HEK293 (cell line): ENCODE data around the gene TUBGCP6.

ENCODE experiments used
- CTCF ChIA-PET: fragments of 350-600 bp; formaldehyde crosslinking; extraction: SDS; loops from one replicate; lab custom pipeline; 2021; ENCODE audit warnings: antibody characterized with exemption; lab: Yijun Ruan, JAX
- POLR2A ChIA-PET: fragments of 300-600 bp; formaldehyde crosslinking; extraction: SDS; loops from one replicate; lab custom pipeline; 2020; ENCODE audit warnings: antibody characterized with exemption, inconsistent platforms; lab: Yijun Ruan, JAX
- H3K27ac ChIP-seq: fragments of 200-500 bp; sonication (Bioruptor generic); 2 replicates; pipeline ENCODE4 v1.5.1; 2014; ENCODE audit warnings: low read depth, low read length, control low read depth, inconsistent platforms; ENCODE audit errors: extremely low read depth
- H3K36me3 ChIP-seq, 2 experiments: fragments of 200-500 bp in 1 of 2; sonication (Bioruptor generic) in 1 of 2; 1 replicate in 1 of 2; 2 replicates in 1 of 2; pipeline ENCODE4 v1.5.1; 2014 to 2017; ENCODE audit warnings: inconsistent platforms in 2 of 2, low read length in 2 of 2; ENCODE audit not compliant: control insufficient read depth in 2 of 2, insufficient read depth in 1 of 2
- H3K4me1 ChIP-seq: fragments of 200-500 bp; sonication (Bioruptor generic); 2 replicates; pipeline ENCODE4 v1.5.1; 2014; ENCODE audit warnings: mild to moderate bottlenecking, low read length, inconsistent platforms; ENCODE audit not compliant: control insufficient read depth, insufficient read depth
- H3K4me3 ChIP-seq: 2 replicates; pipeline ENCODE4 v1.5.1; 2011; ENCODE audit warnings: low read depth, mild to moderate bottlenecking, control low read depth, low read length, moderate library complexity
- H3K9me3 ChIP-seq: fragments of 200-500 bp; sonication (Bioruptor generic); 2 replicates; pipeline ENCODE4 v1.5.1; 2014; ENCODE audit warnings: low read depth, low read length, inconsistent platforms; ENCODE audit not compliant: control insufficient read depth, insufficient read depth
- GFI1B ChIP-seq: fragments of 450-650 bp; formaldehyde crosslinking; IDR thresholded peaks from 2 replicates; pipeline ENCODE4 v1.5.1; 2016; ENCODE audit warnings: missing biosample characterization, missing genetic modification characterization
- GLIS1 ChIP-seq: fragments of 450-650 bp; formaldehyde crosslinking; IDR thresholded peaks from 2 replicates; pipeline ENCODE4 v1.5.1; 2016; ENCODE audit warnings: missing biosample characterization, missing genetic modification characterization
- GLIS2 ChIP-seq: fragments of 450-650 bp; formaldehyde crosslinking; IDR thresholded peaks from 2 replicates; pipeline ENCODE4 v1.5.1; 2016; ENCODE audit warnings: missing biosample characterization, missing genetic modification characterization
- KLF7 ChIP-seq: fragments of 450-650 bp; formaldehyde crosslinking; IDR thresholded peaks from 2 replicates; pipeline ENCODE4 v1.5.1; 2016; ENCODE audit warnings: missing biosample characterization, missing genetic modification characterization, borderline replicate concordance
- OVOL3 ChIP-seq: fragments of 450-650 bp; formaldehyde crosslinking; IDR thresholded peaks from 2 replicates; pipeline ENCODE4 v1.5.1; 2016; ENCODE audit warnings: missing biosample characterization, missing genetic modification characterization
- SETDB1 ChIP-seq: IDR thresholded peaks from one replicate; pipeline ENCODE4 v1.6.1; 2017; ENCODE audit warnings: mild to moderate bottlenecking, low read length, moderate library complexity, mixed read lengths; ENCODE audit not compliant: insufficient read length
- TRIM28 ChIP-seq: IDR thresholded peaks from 2 replicates; pipeline ENCODE4 v1.6.1; 2011; ENCODE audit warnings: low read length, control low read depth, borderline replicate concordance
- YY1 ChIP-seq: fragments of 450-650 bp; formaldehyde crosslinking; IDR thresholded peaks from 2 replicates; pipeline ENCODE4 v1.5.1; 2018; ENCODE audit warnings: missing biosample characterization, missing genetic modification characterization
- ZIC2 ChIP-seq: fragments of 450-650 bp; formaldehyde crosslinking; IDR thresholded peaks from 2 replicates; pipeline ENCODE4 v1.5.1; 2016; ENCODE audit warnings: missing biosample characterization, missing genetic modification characterization
- ZNF132 ChIP-seq: fragments of 450-650 bp; formaldehyde crosslinking; IDR thresholded peaks from 2 replicates; pipeline ENCODE4 v1.5.1; 2017; ENCODE audit warnings: missing biosample characterization, missing genetic modification characterization, borderline replicate concordance
- ZNF169 ChIP-seq: fragments of 450-650 bp; formaldehyde crosslinking; IDR thresholded peaks from 2 replicates; pipeline ENCODE4 v1.5.1; 2016; ENCODE audit warnings: missing biosample characterization, missing genetic modification characterization
- ZNF19 ChIP-seq: fragments of 450-650 bp; formaldehyde crosslinking; IDR thresholded peaks from 2 replicates; pipeline ENCODE4; 2016; ENCODE audit warnings: missing biosample characterization, missing genetic modification characterization, low read depth
- ZNF24 ChIP-seq: fragments of 450-650 bp; formaldehyde crosslinking; IDR thresholded peaks from 2 replicates; pipeline ENCODE4 v1.5.1; 2016; ENCODE audit warnings: missing biosample characterization, missing genetic modification characterization
- ZNF37A ChIP-seq: fragments of 450-650 bp; IDR thresholded peaks from 2 replicates; pipeline ENCODE4 v1.5.1; 2018; ENCODE audit warnings: missing biosample characterization, missing genetic modification characterization
- ZNF394 ChIP-seq: fragments of 450-650 bp; formaldehyde crosslinking; IDR thresholded peaks from 2 replicates; pipeline ENCODE4 v1.5.1; 2016; ENCODE audit warnings: missing biosample characterization, missing genetic modification characterization, mild to moderate bottlenecking, moderate library complexity, borderline replicate concordance
- ZNF404 ChIP-seq: fragments of 450-650 bp; formaldehyde crosslinking; IDR thresholded peaks from 2 replicates; pipeline ENCODE4 v1.5.1; 2017; ENCODE audit warnings: missing biosample characterization, missing genetic modification characterization
- ZNF549 ChIP-seq: fragments of 450-650 bp; IDR thresholded peaks from 2 replicates; pipeline ENCODE4 v1.5.1; 2018; ENCODE audit warnings: missing biosample characterization, missing genetic modification characterization, mild to moderate bottlenecking, inconsistent platforms, moderate library complexity
- ZNF561 ChIP-seq: fragments of 450-650 bp; IDR thresholded peaks from 2 replicates; pipeline ENCODE4 v1.5.1; 2018; ENCODE audit warnings: missing biosample characterization, missing genetic modification characterization, borderline replicate concordance
- ZNF600 ChIP-seq: fragments of 450-650 bp; formaldehyde crosslinking; IDR thresholded peaks from 2 replicates; pipeline ENCODE4 v1.5.1; 2016; ENCODE audit warnings: missing biosample characterization, missing genetic modification characterization
- TF ChIP-seq, protein P1 (sequence below): fragments of 450-650 bp; formaldehyde crosslinking; IDR thresholded peaks from 2 replicates; pipeline ENCODE4 v1.5.1; 2017; ENCODE audit warnings: missing biosample characterization, missing genetic modification characterization
- TF ChIP-seq, protein P2 (sequence below): fragments of 450-650 bp; formaldehyde crosslinking; IDR thresholded peaks from 2 replicates; pipeline ENCODE4 v1.5.1; 2016; ENCODE audit warnings: missing biosample characterization, missing genetic modification characterization

The TUBGCP6 gene

DNA sequence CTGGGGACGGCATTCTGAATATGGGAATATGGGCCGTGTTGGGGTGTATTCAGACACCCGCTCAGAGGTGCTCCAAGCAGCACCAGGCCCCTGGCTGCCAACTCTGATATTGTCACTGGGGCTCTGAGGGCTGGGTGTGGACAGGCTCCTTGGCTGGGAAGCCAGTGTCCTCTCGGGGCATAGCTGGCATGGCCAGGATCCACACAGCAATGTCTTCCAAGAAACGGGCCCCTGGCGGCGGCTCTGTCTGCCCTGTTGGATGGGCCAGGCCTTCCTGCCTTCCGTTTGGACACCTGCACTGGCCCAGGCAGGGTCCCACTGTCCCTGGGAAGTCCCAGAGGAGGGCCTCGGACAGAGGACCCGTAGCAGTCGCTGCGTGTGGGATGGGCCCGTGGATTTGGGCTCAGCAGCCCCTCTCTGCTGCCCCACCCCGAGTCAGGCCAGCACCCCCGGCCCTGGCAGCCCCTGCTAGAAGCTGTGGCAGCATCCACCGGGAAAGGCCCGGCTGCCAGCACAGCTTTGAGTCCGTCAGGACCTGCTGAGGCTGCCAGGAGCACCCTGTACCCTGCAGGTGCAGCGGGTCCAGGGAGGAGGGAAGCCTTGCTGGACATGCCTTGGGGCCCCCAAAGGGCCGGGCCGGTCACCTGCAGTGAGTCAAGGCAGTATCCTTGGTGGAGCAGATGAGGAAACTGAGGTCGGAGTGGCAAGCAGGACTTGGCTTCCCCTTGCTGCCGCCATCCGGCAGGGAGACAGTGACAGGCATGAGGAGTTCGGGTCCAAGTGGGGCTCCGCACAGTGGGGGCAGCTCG lies 70.2 kb downstream of the TUBGCP6 start (continued):
- TF ChIP-seq ZNF404 (tag by site-specific recombination) = no peak

DNA sequence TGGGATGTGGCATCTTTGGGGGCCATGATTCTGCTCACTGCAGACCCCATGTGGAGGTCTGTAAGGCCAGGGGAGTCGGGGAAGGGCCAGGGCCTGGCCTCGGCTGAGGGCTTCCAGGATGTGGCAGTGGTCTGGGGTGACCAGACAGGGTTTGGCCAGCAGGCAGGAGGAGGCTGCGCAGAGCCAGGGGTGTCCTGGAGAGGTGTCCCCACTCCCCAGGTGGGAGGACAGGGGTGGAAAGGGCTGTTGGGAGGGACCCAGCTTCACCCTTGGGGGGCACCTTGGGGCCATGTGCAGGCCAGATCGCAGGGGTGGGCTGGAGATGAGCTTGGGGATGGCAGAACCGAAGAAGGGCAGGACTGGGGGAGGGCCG lies 70.9 kb downstream of the TUBGCP6 start:
- ChIA-PET POLR2A (no interaction called here), CTCF (no interaction called here)
- Histone ChIP-seq H3K4me3 (no peak overlapping the region), H3K9me3 (no peaks in the 10 kb centered on the region), H3K27ac (no peak overlapping the region), H3K4me1 (no peaks in the 10 kb centered on the region), H3K36me3 (peaks cover 0 to 17% of the 10 kb centered on the region in 2 experiments; a peak in 1 of 3 replicates)
- TF ChIP-seq ZNF19 (tag by site-specific recombination) = no peak
- TF ChIP-seq GLIS2 (tag by site-specific recombination) = peak; percentile 47
- no peak for TF ChIP-seq YY1

DNA sequence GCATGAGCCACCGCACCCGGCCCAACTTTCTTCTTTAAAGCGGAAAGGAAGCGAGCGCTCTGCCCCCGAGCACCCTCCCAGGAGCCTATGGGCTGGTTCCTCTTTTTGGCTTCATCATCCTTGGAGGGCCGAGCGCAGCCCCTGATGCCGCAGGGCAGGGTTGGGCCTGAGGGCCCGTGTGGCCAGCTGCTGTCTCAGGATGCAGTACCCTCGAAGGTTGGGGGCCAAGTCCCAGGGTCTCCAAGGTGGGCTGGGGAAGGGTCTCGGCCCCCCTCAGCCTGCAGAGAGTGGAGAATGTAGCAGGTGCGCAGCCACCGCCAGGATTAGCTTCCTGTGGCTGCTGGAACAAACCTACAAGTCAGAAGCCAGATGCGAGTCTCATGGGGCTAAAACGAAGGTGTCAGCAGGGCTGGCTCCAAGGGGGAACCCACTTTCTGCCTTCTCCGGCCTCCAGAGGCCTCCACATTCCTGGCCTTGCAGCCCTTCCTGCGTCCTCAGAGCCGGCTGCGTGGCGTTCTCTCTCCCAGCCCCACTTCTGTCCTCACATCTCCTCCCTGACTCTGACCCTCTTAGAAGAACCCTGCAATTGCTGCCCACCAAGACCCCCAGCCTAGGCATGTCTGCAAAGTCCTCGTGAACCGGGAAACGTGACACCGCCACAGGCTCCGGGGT lies 71.4 kb downstream of the TUBGCP6 start:
- Histone ChIP-seq H3K9me3 (no peaks in the 10 kb centered on the region), H3K36me3 (peaks cover 0 to 12% of the 10 kb centered on the region in 2 experiments; a peak in 1 of 3 replicates), H3K4me3 (no peak overlapping the region), H3K27ac (no peak overlapping the region), H3K4me1 (no peaks in the 10 kb centered on the region)
- CTCF ChIA-PET = no interaction called here
- TF ChIP-seq KLF7 = no peak
- no peak for TF ChIP-seq ZNF169
- TF ChIP-seq ZNF132 (tag by site-specific recombination) = no peak
- no peak for TF ChIP-seq ZNF561 (tag by site-specific recombination)
- POLR2A ChIA-PET = no interaction called here

DNA sequence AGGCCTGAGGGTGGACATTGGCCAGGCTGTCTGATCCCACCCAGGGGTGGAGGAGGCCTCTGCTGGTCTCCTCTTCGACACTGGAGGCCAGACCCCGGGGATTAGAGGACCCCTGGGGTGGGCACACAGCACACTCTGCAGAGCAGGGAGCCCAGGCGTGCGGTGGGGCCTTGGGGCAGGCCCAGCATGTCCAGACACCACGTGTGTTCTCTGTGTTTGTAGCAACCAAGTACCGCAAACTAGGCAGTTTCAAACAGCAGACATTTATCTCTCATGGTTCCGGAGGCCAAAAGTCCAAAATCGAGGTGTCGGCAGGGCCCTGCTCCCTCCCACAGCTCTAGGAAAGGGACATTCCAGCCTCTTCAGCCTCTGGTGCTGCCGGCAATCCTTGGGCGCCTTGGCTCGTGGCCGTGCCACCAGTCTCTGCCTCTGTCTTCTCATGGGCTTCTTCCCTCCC lies 72.8 kb downstream of the TUBGCP6 start:
- Histone ChIP-seq H3K9me3 (no peaks in the 10 kb centered on the region), H3K27ac (no peak overlapping the region), H3K36me3 (peaks cover 0 to 1% of the 10 kb centered on the region in 2 experiments; a peak in 1 of 3 replicates), H3K4me3 (no peak overlapping the region), H3K4me1 (no peaks in the 10 kb centered on the region)
- TF ChIP-seq SETDB1 = no peak
- TF ChIP-seq ZIC2 (tag by site-specific recombination) = peak; percentile 64
- TF ChIP-seq ZNF24 = no peak
- TF ChIP-seq TRIM28 = no peak
- POLR2A ChIA-PET = interaction anchor here (0.9 kb wide), 1 partner anchor 28 kb away, joined by 5 read pairs; no protein-coding TSS in a partner anchor
- CTCF ChIA-PET = no interaction called here

DNA sequence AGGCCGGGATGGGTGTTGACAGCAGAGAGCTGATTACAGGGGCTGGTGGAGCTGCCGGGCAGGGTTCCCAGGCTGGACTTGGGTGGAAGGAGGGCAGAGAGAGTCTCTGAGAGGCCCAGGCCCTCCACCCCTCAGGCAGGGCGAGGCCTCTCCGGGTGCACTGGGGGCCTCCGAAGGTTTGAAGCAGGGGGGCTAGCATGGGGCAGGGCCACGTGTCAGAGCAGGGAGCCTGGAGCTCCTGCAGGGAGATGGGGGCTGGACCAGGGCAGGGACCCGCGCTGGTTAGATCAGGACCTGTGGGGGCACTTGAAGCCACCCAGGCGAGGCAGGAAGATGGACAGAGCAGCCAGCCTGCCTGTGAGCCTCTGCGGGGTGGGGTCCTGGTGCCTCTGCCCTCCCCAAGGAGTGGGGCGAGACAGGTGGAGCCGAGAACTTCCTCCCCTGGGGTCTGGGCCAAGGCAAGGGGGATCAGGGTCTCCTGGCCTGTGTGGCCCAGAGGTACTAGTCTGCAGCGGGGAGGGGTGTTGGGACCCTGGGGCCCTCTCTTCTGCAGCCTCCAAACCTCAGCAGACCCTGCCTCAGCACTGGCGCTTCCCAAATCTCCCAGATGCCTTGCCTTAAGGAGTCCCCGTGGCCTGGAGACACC lies 73.4 kb downstream of the TUBGCP6 start:
- no peaks in the 10 kb centered on the region for H3K9me3 ChIP-seq
- no peaks in the 10 kb centered on the region for H3K36me3 ChIP-seq
- ChIA-PET POLR2A (no interaction called here), CTCF (no interaction called here)
- no peak overlapping the region for H3K4me3 ChIP-seq
- no peak overlapping the region for H3K27ac ChIP-seq
- no peaks in the 10 kb centered on the region for H3K4me1 ChIP-seq
- TF ChIP-seq, protein P1, sequence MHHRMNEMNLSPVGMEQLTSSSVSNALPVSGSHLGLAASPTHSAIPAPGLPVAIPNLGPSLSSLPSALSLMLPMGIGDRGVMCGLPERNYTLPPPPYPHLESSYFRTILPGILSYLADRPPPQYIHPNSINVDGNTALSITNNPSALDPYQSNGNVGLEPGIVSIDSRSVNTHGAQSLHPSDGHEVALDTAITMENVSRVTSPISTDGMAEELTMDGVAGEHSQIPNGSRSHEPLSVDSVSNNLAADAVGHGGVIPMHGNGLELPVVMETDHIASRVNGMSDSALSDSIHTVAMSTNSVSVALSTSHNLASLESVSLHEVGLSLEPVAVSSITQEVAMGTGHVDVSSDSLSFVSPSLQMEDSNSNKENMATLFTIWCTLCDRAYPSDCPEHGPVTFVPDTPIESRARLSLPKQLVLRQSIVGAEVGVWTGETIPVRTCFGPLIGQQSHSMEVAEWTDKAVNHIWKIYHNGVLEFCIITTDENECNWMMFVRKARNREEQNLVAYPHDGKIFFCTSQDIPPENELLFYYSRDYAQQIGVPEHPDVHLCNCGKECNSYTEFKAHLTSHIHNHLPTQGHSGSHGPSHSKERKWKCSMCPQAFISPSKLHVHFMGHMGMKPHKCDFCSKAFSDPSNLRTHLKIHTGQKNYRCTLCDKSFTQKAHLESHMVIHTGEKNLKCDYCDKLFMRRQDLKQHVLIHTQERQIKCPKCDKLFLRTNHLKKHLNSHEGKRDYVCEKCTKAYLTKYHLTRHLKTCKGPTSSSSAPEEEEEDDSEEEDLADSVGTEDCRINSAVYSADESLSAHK (tag by site-specific recombination) = peak; percentile 34; the same call in 1 of the 2 replicates
- TF ChIP-seq ZNF394 (tag by site-specific recombination) = no peak
- no peak for TF ChIP-seq ZNF549 (tag by site-specific recombination)
- peak; percentile 47; the same call in 1 of the 2 replicates for TF ChIP-seq GLIS1 (tag by site-specific recombination)
- TF ChIP-seq GLIS2 (tag by site-specific recombination) = peak; percentile 69
- TF ChIP-seq, protein P2, sequence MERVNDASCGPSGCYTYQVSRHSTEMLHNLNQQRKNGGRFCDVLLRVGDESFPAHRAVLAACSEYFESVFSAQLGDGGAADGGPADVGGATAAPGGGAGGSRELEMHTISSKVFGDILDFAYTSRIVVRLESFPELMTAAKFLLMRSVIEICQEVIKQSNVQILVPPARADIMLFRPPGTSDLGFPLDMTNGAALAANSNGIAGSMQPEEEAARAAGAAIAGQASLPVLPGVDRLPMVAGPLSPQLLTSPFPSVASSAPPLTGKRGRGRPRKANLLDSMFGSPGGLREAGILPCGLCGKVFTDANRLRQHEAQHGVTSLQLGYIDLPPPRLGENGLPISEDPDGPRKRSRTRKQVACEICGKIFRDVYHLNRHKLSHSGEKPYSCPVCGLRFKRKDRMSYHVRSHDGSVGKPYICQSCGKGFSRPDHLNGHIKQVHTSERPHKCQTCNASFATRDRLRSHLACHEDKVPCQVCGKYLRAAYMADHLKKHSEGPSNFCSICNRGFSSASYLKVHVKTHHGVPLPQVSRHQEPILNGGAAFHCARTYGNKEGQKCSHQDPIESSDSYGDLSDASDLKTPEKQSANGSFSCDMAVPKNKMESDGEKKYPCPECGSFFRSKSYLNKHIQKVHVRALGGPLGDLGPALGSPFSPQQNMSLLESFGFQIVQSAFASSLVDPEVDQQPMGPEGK (tag by site-specific recombination) = 0 out of 2 replicates have a peak, but pooled peaks have one; percentile 48
- no peak for TF ChIP-seq ZNF37A (tag by site-specific recombination)
- TF ChIP-seq OVOL3 (tag by site-specific recombination) = no peak
- no peak for TF ChIP-seq GFI1B
- TF ChIP-seq ZNF600 (tag by site-specific recombination) = no peak
- TF ChIP-seq ZIC2 (tag by site-specific recombination) = peak; percentile 48; the same call in 1 of the 2 replicates
